ENCODE measurements around the gene KCNQ1. TPM values are rescaled to one million over a fixed set of nuclear protein-coding genes. Genes with fewer than 3 reads are reported as not detected.

The KCNQ1 gene
- total RNA-seq, 1 experiment from 2014 or later: not detected

DNA sequence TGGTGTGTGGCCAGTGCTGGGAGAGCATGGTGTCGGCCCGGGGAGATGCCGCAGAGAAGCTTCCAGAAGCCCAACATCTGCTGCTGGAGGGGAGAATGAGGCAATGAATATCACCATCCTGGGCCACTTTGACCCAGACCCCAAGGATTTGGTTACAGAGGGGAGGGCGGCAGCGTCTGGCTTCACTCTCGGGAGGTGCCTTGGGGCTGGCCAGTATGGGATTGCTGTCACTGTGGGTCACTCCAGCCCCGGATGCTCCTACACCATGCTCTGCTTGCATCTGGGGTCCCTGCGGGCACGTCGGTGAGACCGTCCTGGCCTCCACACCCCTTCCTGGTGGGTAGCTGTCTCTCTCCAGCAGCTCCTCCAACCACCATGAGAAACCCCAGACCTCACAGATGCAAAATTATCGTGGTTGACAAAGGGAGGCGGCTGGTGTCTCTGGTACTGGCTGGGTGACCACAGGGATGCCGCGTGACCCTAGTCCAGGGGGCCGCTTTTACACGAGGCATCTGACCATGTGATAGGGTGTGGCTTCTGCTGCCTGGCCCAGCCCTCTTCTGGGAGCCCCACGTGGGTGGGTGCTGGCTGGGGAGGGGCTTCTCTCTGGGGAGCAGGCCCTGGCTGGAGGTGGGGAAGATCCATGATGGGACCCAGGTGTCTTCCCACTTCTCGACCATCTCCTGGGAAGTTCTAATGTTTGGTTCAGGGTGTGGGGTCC lies 5.7 kb downstream of the KCNQ1 start:
- H3K4me3 ChIP-seq: no peak overlapping the region
- no peaks in the 10 kb centered on the region for H3K9me3 ChIP-seq (replicated peaks)
- DNase-seq: no peak
- no peak overlapping the region for H3K27ac ChIP-seq
- no peaks in the 10 kb centered on the region for H3K27me3 ChIP-seq
- H3K36me3 ChIP-seq: no peaks in the 10 kb centered on the region
- no peaks in the 10 kb centered on the region for H3K4me1 ChIP-seq

DNA sequence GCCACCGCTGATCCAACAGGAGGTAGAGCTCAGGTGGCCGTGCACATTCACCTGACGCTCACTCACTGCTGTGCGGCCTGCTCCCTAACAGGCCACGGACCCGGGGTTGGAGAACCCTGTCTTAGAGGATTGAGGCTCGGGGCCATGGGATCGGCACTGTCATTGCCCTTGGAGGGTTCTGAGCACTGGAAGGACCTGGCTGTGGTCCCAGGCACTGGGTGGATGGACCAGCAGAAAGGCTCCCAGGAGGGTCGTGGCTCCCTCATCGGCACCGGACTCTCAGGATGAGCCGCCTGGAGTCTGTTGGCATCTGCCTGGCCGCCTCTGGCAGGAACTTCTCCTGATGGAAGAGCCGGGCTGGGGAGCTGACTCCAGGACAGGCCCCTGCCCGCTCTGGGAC lies 6.5 kb downstream of the KCNQ1 start:
- Histone ChIP-seq H3K36me3 (no peaks in the 10 kb centered on the region), H3K4me3 (no peak overlapping the region), H3K9me3 (replicated peaks) (no peaks in the 10 kb centered on the region), H3K27ac (no peak overlapping the region), H3K4me1 (no peaks in the 10 kb centered on the region), H3K27me3 (no peaks in the 10 kb centered on the region)
- no peak for DNase-seq

DNA sequence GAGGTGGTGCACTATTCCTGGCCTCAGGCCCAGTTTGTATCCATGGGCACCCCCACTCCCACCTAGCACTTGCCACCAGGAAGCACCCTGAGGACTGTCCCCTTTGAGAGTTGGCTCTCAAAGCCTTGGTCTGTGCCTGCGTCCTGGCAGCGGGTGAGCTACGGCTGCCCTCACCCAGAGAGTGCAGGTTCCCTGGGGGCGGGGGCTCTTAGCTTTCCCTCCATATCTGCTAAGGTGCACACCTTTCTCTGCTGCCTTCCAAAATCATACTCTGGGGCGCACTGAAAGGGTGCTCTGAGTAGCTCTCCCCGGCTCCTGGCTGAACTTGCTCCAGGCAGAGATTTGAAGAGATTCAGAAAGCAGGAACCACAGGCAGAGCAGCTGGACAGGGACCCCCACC lies 7.1 kb downstream of the KCNQ1 start:
- no peak overlapping the region for H3K4me3 ChIP-seq
- no peak overlapping the region for H3K27ac ChIP-seq
- H3K27me3 ChIP-seq: no peaks in the 10 kb centered on the region
- H3K9me3 ChIP-seq (replicated peaks): no peaks in the 10 kb centered on the region
- no peaks in the 10 kb centered on the region for H3K36me3 ChIP-seq
- no peak for DNase-seq
- H3K4me1 ChIP-seq: no peaks in the 10 kb centered on the region

DNA sequence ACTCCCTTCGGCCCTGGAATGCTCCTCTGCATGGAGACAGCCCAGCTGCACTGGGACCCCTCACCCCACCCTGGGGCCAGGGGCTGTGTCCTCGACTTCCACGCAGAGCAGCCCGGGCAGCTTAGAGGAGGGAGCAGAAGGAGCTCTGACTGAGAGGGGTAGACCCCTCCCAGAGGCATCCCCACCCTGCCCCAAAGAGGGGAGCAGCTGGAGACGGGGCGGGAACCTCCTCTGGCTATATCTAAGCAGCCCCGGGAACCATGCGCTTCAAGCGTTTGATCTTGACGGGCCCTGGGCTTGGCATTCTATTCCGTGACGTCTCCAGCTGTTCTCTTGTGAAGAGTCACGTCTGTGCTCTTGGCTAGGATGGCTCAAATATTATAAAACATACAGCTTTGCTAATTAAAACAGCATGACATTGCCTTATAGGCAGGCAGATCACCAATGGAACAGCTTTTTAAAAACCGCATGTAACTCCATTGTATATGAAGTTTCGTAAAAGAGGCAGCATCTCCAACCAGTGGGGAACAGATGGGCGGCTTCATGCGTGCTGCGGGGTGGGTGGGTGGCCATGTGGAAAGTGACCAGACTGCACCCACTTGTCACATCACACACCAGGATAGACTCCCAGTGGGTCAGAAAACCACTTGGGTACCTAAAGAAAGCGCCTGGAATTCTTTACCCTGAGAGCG lies 7.7 kb downstream of the KCNQ1 start:
- no peak for DNase-seq
- Histone ChIP-seq H3K27ac (no peak overlapping the region), H3K27me3 (no peaks in the 10 kb centered on the region), H3K4me3 (no peak overlapping the region), H3K9me3 (replicated peaks) (no peaks in the 10 kb centered on the region), H3K36me3 (no peaks in the 10 kb centered on the region), H3K4me1 (no peaks in the 10 kb centered on the region)

DNA sequence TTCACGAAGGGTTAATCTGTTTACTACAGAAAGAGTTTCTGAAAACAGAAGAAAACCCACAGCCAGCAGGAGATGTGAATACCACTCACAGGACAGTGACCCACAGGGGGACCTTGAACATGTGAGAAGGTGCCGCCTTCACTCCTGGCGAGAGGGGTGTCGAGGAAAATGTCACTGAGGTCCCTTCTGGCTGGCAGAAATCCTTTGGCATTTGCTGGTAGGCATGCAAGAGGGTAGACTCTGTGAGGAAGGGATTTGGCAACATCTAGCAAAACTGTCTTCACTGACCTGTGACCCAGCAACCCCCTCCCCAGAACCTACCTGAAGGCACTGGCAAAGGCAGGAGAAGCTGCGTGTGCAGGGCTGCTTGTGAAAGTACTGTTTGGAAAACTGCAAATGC lies 8.6 kb downstream of the KCNQ1 start:
- H3K27me3 ChIP-seq: no peaks in the 10 kb centered on the region
- H3K9me3 ChIP-seq (replicated peaks): no peaks in the 10 kb centered on the region
- H3K4me3 ChIP-seq: no peak overlapping the region
- H3K4me1 ChIP-seq: no peaks in the 10 kb centered on the region
- no peak overlapping the region for H3K27ac ChIP-seq
- no peak for DNase-seq
- no peaks in the 10 kb centered on the region for H3K36me3 ChIP-seq

DNA sequence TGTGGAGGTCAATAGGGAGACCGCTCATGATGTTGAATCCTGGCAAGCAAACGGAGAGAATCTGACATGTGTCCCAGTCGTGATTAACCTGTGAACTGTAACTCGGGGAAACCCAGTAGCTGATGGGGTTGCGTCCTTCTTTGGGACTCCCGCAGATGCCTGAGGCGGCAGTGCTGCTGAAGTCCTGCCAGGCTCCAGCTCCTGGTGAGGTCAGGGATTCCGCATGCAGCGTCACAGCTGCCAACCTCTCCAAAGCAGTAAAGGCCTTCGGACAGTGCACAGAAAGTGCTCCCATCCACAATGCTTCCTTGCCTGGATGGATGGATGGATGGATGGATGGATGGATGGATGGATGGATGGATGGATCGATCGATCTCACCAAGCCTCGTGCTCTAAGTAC lies 13.5 kb downstream of the KCNQ1 start:
- DNase-seq: no peak
- Histone ChIP-seq H3K27ac (no peak overlapping the region), H3K4me3 (no peak overlapping the region), H3K36me3 (no peaks in the 10 kb centered on the region), H3K9me3 (replicated peaks) (no peaks in the 10 kb centered on the region), H3K4me1 (no peaks in the 10 kb centered on the region), H3K27me3 (no peaks in the 10 kb centered on the region)

DNA sequence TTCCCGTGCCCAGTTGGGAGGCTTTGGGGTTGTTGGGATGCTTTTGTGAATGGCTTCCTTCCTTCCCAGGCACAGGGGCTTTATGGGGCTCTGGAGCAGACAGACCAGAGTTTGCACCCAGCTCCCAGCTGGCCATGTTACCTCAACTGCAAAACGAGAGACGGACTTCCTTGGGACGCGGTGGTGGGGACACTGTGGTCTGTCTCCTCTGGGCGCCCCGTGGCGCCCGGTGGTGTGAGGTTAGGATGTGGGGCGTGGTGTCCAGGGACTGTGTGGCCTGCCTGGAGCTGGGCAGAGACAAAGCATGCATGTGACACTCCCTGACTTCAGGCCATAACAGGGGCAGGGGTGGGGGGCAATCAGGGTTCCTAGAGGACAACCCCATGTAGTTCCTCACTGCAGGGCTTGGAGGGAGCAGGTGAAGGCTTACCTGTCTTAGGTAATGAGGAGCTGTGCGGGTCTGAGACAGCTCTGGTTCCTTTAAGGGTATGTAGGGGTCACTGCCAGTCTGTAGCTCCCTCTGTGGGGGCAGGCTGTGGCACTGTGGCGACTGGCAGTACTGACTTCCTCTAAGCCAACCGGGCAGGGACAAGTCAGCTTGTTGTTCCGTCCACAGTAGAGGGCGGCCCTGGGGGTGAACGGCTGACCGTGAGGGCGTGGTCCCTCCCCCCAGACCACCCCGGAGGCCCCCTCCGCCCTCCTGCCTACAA lies 14.4 kb downstream of the KCNQ1 start:
- Histone ChIP-seq H3K4me1 (no peaks in the 10 kb centered on the region), H3K9me3 (replicated peaks) (no peaks in the 10 kb centered on the region), H3K27me3 (0 out of 2 replicates have a peak, but pooled peaks cover 6% of the 10 kb centered on the region), H3K4me3 (no peak overlapping the region), H3K36me3 (no peaks in the 10 kb centered on the region), H3K27ac (no peak overlapping the region)
- no peak for DNase-seq

DNA sequence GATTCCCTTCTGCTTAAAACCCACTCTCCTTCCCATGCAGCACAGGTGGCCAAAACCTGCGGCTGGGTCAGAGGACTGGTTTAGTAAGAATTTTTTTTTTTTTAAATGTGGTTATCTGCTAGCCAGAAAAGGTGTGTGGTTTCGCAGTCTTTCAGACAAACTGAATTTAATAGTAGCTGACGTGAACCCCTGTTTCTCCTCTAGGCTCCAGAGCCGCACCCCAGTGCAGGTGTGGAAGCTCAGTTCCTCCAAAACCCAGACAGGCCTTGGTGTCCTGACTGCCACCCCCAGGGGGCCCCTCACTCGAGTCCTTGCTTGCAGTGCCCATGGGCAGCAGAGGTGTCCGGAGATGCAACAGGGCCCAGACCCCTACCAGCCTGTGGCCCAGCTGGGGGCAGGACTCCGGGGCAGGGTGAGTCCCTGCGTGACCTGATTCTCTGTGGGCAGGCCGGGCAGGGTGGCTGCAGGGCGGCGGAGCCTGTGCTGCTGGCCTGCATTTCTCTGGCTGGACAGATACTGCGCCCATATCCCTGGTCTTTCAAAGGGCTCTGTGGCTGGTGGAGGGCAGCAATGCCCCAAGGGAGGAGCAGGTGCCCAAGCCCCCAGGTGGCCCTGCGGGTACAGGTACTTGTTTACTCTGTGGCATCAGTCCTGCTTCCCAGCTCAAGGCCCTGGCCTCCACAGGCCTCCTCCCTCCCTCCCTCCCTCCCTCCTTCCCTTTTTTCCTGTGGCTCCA lies 15.2 kb downstream of the KCNQ1 start:
- H3K27me3 ChIP-seq: 0 out of 2 replicates have a peak, but pooled peaks cover 7% of the 10 kb centered on the region
- no peak overlapping the region for H3K4me3 ChIP-seq
- no peak for DNase-seq

DNA sequence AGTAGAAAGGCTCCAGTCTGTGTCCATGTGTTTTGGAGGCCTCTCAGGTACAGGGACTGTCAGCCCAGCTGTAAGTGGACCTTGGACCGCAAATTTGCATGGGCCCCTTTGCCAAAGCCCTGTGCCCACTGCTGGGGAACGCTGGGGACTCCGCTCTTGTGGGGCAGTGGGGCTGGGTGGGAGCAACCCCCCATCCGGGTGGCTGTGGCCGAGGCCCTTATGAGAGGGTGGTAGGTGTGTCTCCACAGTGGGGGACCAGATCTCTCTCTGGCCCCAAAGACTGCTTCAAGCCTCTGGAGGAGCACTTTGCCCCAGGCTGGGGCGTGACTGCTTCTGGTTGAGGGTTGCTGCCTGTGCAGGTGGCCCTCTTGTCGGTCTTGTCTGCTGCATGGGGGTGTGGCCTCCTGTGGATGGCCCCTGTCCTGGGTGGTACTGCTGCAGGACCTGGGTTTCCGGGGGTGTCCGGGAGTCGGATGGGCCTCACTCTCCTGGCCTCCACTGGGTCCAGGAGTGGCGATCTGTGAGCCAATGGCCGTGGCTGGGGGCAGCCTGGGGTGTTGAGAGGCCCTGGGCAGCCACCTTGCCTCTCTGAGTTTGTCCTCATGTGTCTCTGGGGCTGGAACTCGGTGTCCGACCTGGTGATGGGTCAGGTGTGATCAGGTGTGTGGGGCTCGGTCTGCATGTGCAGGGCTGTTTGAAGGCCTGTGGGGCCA lies 15.9 kb downstream of the KCNQ1 start:
- no peak for DNase-seq
- no peak overlapping the region for H3K27ac ChIP-seq
- H3K36me3 ChIP-seq: no peaks in the 10 kb centered on the region
- H3K4me3 ChIP-seq: no peak overlapping the region
- no peaks in the 10 kb centered on the region for H3K4me1 ChIP-seq
- H3K27me3 ChIP-seq: 0 out of 2 replicates have a peak, but pooled peaks cover 7% of the 10 kb centered on the region
- no peaks in the 10 kb centered on the region for H3K9me3 ChIP-seq (replicated peaks)

More for the DNA sequence above, 15.2 kb downstream of the KCNQ1 start:
- H3K9me3 ChIP-seq (replicated peaks): no peaks in the 10 kb centered on the region
- no peaks in the 10 kb centered on the region for H3K36me3 ChIP-seq
- H3K27ac ChIP-seq: no peak overlapping the region
- no peaks in the 10 kb centered on the region for H3K4me1 ChIP-seq

DNA sequence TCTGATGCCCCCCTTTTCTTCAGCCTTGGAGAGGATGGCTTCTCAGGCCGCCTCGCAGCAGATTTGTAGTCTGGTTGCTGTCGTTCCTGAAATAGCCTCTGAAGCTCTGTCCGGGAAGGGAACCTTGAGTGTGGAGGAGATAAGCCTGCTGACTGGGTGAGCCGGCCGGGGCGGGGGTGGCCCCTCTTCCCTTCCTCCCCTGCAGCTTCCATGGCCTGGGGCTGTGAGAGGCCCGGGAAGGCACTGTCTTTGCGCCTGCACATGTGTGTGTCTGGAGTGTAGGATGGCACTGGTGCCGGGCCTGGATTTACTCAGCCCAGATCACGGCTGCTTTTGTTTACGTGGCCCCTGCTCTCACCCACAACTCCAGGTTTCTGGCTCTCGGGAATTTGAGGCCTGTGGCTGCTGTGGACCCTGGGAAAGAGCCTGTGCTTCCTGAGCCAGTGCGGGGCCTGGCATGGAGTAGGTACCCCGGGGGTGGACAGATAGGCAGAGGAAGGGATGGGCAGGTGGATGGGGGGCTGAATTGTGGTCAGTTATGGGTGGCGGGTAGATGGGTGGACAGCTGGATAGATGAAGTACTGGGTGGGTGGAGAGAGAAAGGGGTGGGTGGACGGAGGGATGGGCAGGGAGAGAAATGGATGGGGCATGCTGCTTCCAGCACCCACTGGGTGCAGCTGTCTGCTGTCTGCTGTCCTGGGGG lies 16.6 kb downstream of the KCNQ1 start:
- no peak overlapping the region for H3K4me3 ChIP-seq
- H3K27me3 ChIP-seq: 0 out of 2 replicates have a peak, but pooled peaks cover 12% of the 10 kb centered on the region
- no peak for DNase-seq
- H3K36me3 ChIP-seq: no peaks in the 10 kb centered on the region
- no peak overlapping the region for H3K27ac ChIP-seq
- no peaks in the 10 kb centered on the region for H3K9me3 ChIP-seq (replicated peaks)
- no peaks in the 10 kb centered on the region for H3K4me1 ChIP-seq

DNA sequence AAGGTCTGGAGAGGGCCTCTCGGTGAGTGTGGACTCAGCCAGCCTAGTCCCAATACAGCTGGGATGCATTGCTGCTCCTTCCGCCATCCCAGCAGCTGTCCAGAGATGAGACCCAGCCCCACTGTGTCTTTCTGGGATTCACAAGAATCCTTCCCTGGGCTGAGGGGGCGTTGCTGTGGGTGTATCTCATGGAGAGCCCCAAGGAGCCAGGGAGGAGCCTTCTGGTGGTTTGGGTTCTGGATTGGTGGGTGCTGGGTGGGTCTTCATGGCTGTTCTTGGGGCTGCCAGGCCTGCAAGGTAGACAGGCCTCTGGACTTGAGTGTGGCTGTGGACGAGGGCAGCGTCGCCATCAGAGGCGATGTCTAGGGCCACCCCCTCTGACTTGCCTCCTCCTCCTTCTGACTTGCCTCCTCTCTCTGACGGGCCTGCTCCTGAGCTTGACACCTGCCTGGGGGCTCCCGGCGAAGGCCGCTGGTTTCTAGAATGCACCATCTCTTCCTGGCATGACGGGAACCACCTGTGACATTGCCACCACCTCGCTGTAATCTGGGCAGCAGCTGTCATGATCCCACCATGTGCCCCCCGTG lies 17.2 kb downstream of the KCNQ1 start:
- Histone ChIP-seq H3K4me1 (no peaks in the 10 kb centered on the region), H3K36me3 (no peaks in the 10 kb centered on the region), H3K9me3 (replicated peaks) (no peaks in the 10 kb centered on the region), H3K27me3 (0 out of 2 replicates have a peak, but pooled peaks cover 14% of the 10 kb centered on the region), H3K27ac (no peak overlapping the region), H3K4me3 (no peak overlapping the region)
- DNase-seq: no peak

DNA sequence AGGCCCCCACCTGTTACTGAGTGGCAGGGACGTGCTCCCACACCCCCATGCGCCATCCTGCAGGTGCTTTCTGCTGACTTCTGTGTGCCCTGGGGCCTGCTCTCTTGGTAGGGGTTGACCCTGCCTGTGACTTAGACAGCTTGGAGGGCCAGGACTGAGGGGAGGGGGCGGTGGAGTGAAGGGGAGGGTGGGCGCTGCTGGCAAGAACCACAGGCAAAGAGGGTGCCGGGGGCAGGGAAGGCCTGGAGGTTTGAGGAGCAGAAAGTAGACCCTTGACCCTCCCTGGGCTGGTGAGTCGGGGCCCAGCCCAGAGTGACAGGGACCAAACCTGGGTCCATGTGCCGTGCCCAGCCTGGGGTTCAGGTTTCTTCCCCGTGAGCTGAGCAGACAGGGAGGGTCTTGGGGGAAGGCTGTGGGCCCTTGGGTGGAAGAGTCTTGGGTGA lies 17.8 kb downstream of the KCNQ1 start:
- H3K36me3 ChIP-seq: no peaks in the 10 kb centered on the region
- H3K4me3 ChIP-seq: no peak overlapping the region
- H3K4me1 ChIP-seq: no peaks in the 10 kb centered on the region
- no peaks in the 10 kb centered on the region for H3K9me3 ChIP-seq (replicated peaks)
- no peak for DNase-seq
- H3K27me3 ChIP-seq: 0 out of 2 replicates have a peak, but pooled peaks cover 14% of the 10 kb centered on the region
- no peak overlapping the region for H3K27ac ChIP-seq

DNA sequence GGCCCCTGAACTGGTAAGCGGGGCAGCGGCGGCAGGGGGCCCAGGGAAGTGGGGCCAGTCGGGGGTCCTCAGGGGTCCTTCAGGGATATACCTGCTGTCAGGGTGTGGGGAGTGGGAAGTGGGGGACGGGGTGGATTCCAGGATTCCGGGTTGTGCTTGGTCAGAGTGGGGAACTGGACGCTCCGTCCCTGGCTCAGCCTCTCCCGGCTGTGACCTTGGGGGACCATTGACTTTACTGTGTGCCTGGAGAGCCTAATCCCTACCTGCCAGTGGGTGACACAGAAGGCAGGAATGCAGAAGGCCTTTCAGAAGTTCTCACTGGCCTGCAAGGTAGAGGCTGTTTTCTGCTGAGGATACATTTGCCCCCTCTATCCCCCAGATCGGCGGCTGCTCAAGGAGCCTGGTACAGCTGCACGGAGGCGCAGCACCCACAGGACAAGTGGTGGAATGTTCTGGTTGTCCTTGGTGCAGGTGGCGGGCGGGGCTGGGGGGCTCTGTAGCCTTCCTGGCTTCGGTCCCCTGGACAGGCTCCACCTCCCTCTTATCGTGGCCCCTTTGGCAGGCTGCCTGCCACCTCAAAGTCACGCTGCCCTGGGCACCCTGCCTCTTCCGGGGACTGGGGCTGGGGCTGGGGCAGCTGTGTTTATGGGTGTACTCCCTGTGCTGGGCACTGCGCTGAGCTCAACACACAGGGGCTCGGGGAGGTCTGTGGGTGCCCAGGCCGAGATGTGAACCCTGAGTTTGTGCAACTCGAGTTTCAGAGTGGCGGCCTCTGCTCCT lies 18.4 kb downstream of the KCNQ1 start:
- no peaks in the 10 kb centered on the region for H3K9me3 ChIP-seq (replicated peaks)
- no peak overlapping the region for H3K4me3 ChIP-seq
- no peak for DNase-seq
- H3K27ac ChIP-seq: no peak overlapping the region
- H3K27me3 ChIP-seq: 0 out of 2 replicates have a peak, but pooled peaks cover 14% of the 10 kb centered on the region
- H3K36me3 ChIP-seq: no peaks in the 10 kb centered on the region
- no peaks in the 10 kb centered on the region for H3K4me1 ChIP-seq
